Caco-2 (cell line): ENCODE measurements around the gene ZNF418. TPM values are rescaled to one million over a fixed set of nuclear protein-coding genes. Genes with fewer than 3 reads are reported as not detected.

Source experiments
- BruUV-seq: library from RNA; stranded (reverse); fragments of 400-500 nt; replicated peaks from 2 replicates; lab custom pipeline; 2021; lab: Mats Ljungman, UMichigan
- CTCF ChIA-PET: fragments of 300-600 bp; sonication (Branson Sonifier 250); formaldehyde crosslinking; loops from one replicate; lab custom pipeline; 2022; ENCODE audit warnings: antibody characterized with exemption; lab: Charles Lee
- POLR2A ChIA-PET: fragments of 300-600 bp; sonication (Branson Sonifier 250); formaldehyde crosslinking; loops from one replicate; lab custom pipeline; 2022; ENCODE audit warnings: antibody characterized with exemption; lab: Charles Lee
- DNase-seq, 2 experiments: peaks; one replicate each; pipeline versions ENCODE4 v3.0.0 to v3.0.0-alpha.2; 2020 to 2022
- H3K27me3 ChIP-seq: replicated peaks from 2 replicates; pipeline ENCODE4 v1.6.0; 2011; ENCODE audit warnings: low read length; ENCODE audit not compliant: control insufficient read depth, insufficient read depth
- H3K36me3 ChIP-seq: 2 replicates; pipeline ENCODE4 v1.5.1; 2011; ENCODE audit warnings: low read length; ENCODE audit not compliant: control insufficient read depth, insufficient read depth
- H3K4me1 ChIP-seq: fragments of 250-450 bp; sonication (Bioruptor Pico); 2 replicates; pipeline ENCODE4 v1.5.1; 2020; ENCODE audit warnings: mild to moderate bottlenecking
- H3K4me3 ChIP-seq: 2 replicates; pipeline ENCODE4 v1.5.1; 2011; ENCODE audit warnings: low read depth, mild to moderate bottlenecking, control low read depth, low read length
- H3K9me3 ChIP-seq: fragments of 250-450 bp; sonication (Bioruptor Pico); 2 replicates; pipeline ENCODE4 v1.5.1; 2020; ENCODE audit warnings: mild to moderate bottlenecking, moderate library complexity
- H3K27ac Mint-ChIP-seq: one replicate; pipeline ENCODE4 v1.8.0; 2022; ENCODE audit warnings: mixed read lengths; ENCODE audit not compliant: unreplicated experiment
- H3K27me3 Mint-ChIP-seq: one replicate; pipeline ENCODE4 v1.8.0; 2022; ENCODE audit warnings: mixed read lengths; ENCODE audit not compliant: insufficient read depth, unreplicated experiment
- H3K36me3 Mint-ChIP-seq: one replicate; pipeline ENCODE4 v1.8.0; 2022; ENCODE audit warnings: mild to moderate bottlenecking, mixed read lengths; ENCODE audit not compliant: insufficient read depth, unreplicated experiment
- H3K4me1 Mint-ChIP-seq: one replicate; pipeline ENCODE4 v1.8.0; 2022; ENCODE audit warnings: low read depth, mixed read lengths; ENCODE audit not compliant: unreplicated experiment
- H3K4me3 Mint-ChIP-seq: one replicate; pipeline ENCODE4 v1.8.0; 2022; ENCODE audit warnings: mild to moderate bottlenecking, moderate library complexity, mixed read lengths; ENCODE audit not compliant: unreplicated experiment
- H3K9me3 Mint-ChIP-seq: one replicate; pipeline ENCODE4 v1.8.0; 2022; ENCODE audit warnings: mixed read lengths; ENCODE audit not compliant: unreplicated experiment
- intact Hi-C: fragments of 100-400 bp; cut with micrococcal nuclease; formaldehyde crosslinking; loops from one replicate; pipeline ENCODE4 v1.10.0; 2022; ENCODE audit not compliant: unreplicated experiment
- total RNA-seq: library from RNA; stranded (reverse); gene quantifications from 2 replicates; pipeline ENCODE4 v1.2.3, GENCODE V29; 2022
- TF ChIP-seq, protein P1 (sequence below), 2 experiments: fragments of 200-600 bp in 1 of 2; IDR thresholded peaks; 1 replicate in 1 of 2; 2 replicates in 1 of 2; pipeline versions ENCODE4 v1.5.1 to v1.8.0; 2011 to 2022; ENCODE audit warnings: antibody characterized with exemption in 1 of 2, control low read depth in 1 of 2, inconsistent platforms in 1 of 2, low read depth in 1 of 2, low read length in 1 of 2, mild to moderate bottlenecking in 1 of 2, moderate library complexity in 1 of 2; ENCODE audit not compliant: insufficient read depth in 1 of 2, severe bottlenecking in 1 of 2, unreplicated experiment in 1 of 2

ZNF418 gene
- total RNA-seq, 1 experiment from 2014 or later = 0.50 TPM

- Mint-ChIP-seq H3K9me3 (peaks cover 33% of the 10 kb centered on the region), H3K4me3 (no peak overlapping the region), H3K27me3 (no peaks in the 10 kb centered on the region), H3K4me1 (no peaks in the 10 kb centered on the region), H3K27ac (no peak overlapping the region), H3K36me3 (peaks cover 4% of the 10 kb centered on the region)
- Histone ChIP-seq H3K36me3 (no peaks in the 10 kb centered on the region), H3K27me3 (no peaks in the 10 kb centered on the region), H3K9me3 (peaks cover 31% of the 10 kb centered on the region), H3K4me1 (no peaks in the 10 kb centered on the region), H3K4me3 (no peak overlapping the region)
- POLR2A ChIA-PET = no interaction called here
- TF ChIP-seq, protein P1, sequence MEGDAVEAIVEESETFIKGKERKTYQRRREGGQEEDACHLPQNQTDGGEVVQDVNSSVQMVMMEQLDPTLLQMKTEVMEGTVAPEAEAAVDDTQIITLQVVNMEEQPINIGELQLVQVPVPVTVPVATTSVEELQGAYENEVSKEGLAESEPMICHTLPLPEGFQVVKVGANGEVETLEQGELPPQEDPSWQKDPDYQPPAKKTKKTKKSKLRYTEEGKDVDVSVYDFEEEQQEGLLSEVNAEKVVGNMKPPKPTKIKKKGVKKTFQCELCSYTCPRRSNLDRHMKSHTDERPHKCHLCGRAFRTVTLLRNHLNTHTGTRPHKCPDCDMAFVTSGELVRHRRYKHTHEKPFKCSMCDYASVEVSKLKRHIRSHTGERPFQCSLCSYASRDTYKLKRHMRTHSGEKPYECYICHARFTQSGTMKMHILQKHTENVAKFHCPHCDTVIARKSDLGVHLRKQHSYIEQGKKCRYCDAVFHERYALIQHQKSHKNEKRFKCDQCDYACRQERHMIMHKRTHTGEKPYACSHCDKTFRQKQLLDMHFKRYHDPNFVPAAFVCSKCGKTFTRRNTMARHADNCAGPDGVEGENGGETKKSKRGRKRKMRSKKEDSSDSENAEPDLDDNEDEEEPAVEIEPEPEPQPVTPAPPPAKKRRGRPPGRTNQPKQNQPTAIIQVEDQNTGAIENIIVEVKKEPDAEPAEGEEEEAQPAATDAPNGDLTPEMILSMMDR (IDR thresholded peaks at IDR 0.05; ENCODE audit: insufficient read depth in 1 of 2, low read depth in 1 of 2, low read length in 1 of 2, severe bottlenecking in 1 of 2, unreplicated experiment in 1 of 2) = no peak
- intact Hi-C loops = no loop called here
- DNase-seq = no peak
- CTCF ChIA-PET = no interaction called here
- no TSS peak for BruUV-seq
Measured at GRCh38 chr19:57949702-57950101, 14.5 kb upstream of the ZNF418 start.

DNA sequence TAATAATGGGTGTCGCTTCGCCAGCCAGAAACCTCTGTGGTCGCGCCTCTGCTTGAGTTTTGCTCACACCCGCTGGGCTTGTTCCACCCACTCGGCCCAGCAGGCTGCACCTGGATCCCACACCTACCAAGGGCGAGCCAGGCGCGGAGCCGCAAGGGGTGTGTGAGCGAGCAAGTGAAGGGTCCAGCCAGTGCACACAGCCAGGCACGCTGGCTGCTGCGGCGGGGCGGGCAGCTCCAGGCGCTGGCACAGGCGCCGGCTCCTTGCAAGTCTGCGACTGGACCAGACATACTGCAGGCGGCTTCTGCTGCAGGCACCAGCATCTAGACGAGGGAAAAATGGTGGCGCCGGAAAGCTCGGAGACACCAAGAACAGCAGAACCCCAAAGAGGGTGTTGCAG lies 14.1 kb upstream of the ZNF418 start:
- H3K9me3 Mint-ChIP-seq = peaks cover 29% of the 10 kb centered on the region
- H3K27me3 ChIP-seq = no peaks in the 10 kb centered on the region
- TF ChIP-seq, protein P1 (IDR thresholded peaks at IDR 0.05; ENCODE audit: insufficient read depth in 1 of 2, low read depth in 1 of 2, low read length in 1 of 2, severe bottlenecking in 1 of 2, unreplicated experiment in 1 of 2) = no peak
- intact Hi-C loops = no loop called here
- no peak overlapping the region for H3K4me3 Mint-ChIP-seq
- no peaks in the 10 kb centered on the region for H3K4me1 ChIP-seq
- H3K9me3 ChIP-seq = peaks cover 33% of the 10 kb centered on the region
- H3K27ac Mint-ChIP-seq = no peak overlapping the region
- H3K36me3 ChIP-seq = no peaks in the 10 kb centered on the region
- H3K4me3 ChIP-seq = no peak overlapping the region
- H3K4me1 Mint-ChIP-seq = no peaks in the 10 kb centered on the region
- peaks cover 4% of the 10 kb centered on the region for H3K36me3 Mint-ChIP-seq
- DNase-seq = no peak
- BruUV-seq = no TSS peak
- CTCF ChIA-PET = no interaction called here
- POLR2A ChIA-PET = no interaction called here
- H3K27me3 Mint-ChIP-seq = no peaks in the 10 kb centered on the region

DNA sequence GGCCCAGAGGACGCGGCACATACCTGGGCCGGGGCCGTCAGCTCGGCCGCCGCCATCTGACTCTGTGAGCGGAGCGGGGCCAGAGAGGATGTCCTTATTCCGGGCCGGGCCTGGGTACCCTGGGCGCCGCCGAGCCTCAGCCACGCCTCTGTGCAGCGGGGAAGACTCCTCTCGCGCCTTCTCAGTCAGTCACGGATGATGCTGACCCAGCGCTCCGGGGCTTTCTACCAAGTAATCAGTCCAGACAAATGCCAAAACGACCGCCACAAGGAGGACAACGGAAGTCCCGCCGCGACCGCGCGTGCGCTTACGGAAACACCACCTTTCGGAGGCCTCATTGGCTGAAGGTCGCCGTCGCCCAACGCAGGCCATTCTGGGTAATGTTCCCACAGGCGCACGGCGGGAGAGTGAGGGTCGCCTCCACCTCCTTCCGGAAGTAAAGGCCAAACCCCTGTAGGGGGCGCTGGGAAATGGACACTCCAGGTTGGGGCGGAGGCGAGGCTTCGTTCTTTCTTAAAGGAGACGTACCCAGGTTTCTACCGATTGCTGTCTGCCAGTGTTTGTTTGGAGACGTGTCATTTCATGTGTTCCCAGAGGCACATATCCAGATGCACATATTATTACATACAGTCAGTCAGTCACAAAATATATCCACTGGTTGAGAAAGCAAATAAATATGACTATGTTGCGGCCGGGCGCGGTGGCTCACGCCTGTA lies 12.4 kb upstream of the ZNF418 start, which contains the start of gene ZNF256:
Gene ZNF256 (minus strand): TSS at position 288 of the 716 bp plus-strand sequence. CDS start 232 bp downstream, at position 56.
- intact Hi-C loops = no loop called here
- TF ChIP-seq, protein P1 (IDR thresholded peaks at IDR 0.05; ENCODE audit: insufficient read depth in 1 of 2, low read depth in 1 of 2, low read length in 1 of 2, severe bottlenecking in 1 of 2, unreplicated experiment in 1 of 2) = peak in 1 of 2 experiments; percentile 29
- Histone ChIP-seq H3K4me3 (peak within 1 kb of the TSS; percentile 44), H3K4me1 (no peaks in the 10 kb centered on the region), H3K36me3 (no peaks in the 10 kb centered on the region), H3K27me3 (no peaks in the 10 kb centered on the region), H3K9me3 (peaks cover 31% of the 10 kb centered on the region)
- Mint-ChIP-seq H3K4me1 (no peaks in the 10 kb centered on the region), H3K27me3 (no peaks in the 10 kb centered on the region), H3K27ac (no peak within 1 kb of the TSS), H3K36me3 (peaks cover 4% of the 10 kb centered on the region), H3K9me3 (peaks cover 40% of the 10 kb centered on the region), H3K4me3 (peak within 1 kb of the TSS; percentile 68)
- DNase-seq = peak; percentile 75 to 81
- ChIA-PET CTCF (no interaction called here), POLR2A (no interaction called here)
- no TSS peak for BruUV-seq
